Activated T-cell treated with anti-CD3 and anti-CD28 coated beads, Interleukin-2, amount 50 U/mL, for 1 hour (primary cell): ENCODE data around the gene ANGPTL8.

Experiments used
- DNase-seq: peaks from one replicate; pipeline ENCODE4 v3.0.0-alpha.2; 2020

Gene ANGPTL8

GRCh38 chr19:11204076-11204602 is 35.3 kb upstream of the ANGPTL8 start:
- DNase-seq: no peak

- DNase-seq: no peak
Measured at GRCh38 chr19:11204943-11205349, 34.5 kb upstream of the ANGPTL8 start.

- no peak for DNase-seq
Measured at GRCh38 chr19:11205939-11206570, 33.4 kb upstream of the ANGPTL8 start.

- no peak for DNase-seq
Measured at GRCh38 chr19:11208561-11209471, 30.6 kb upstream of the ANGPTL8 start.

GRCh38 chr19:11209839-11210655 is 29.4 kb upstream of the ANGPTL8 start:
- DNase-seq: no peak

GRCh38 chr19:11210656-11210928 is 28.8 kb upstream of the ANGPTL8 start:
- no peak for DNase-seq

- no peak for DNase-seq
Measured at GRCh38 chr19:11214387-11214786, 25.0 kb upstream of the ANGPTL8 start.

GRCh38 chr19:11221082-11221598 is 18.3 kb upstream of the ANGPTL8 start:
- DNase-seq: no peak

- DNase-seq: no peak
Measured at GRCh38 chr19:11223200-11223599, 16.2 kb upstream of the ANGPTL8 start.

- no peak for DNase-seq
Measured at GRCh38 chr19:11224429-11224828, 15.0 kb upstream of the ANGPTL8 start.

GRCh38 chr19:11225172-11225571 is 14.2 kb upstream of the ANGPTL8 start:
- no peak for DNase-seq

GRCh38 chr19:11225815-11226214 is 13.6 kb upstream of the ANGPTL8 start:
- DNase-seq: no peak

GRCh38 chr19:11226716-11227166 is 12.7 kb upstream of the ANGPTL8 start:
- DNase-seq: no peak

GRCh38 chr19:11227195-11227886 is 12.1 kb upstream of the ANGPTL8 start:
- DNase-seq: no peak

- DNase-seq: no peak
Measured at GRCh38 chr19:11230621-11231386, 8.6 kb upstream of the ANGPTL8 start.

GRCh38 chr19:11232555-11232954 is 6.9 kb upstream of the ANGPTL8 start:
- DNase-seq: no peak

- no peak for DNase-seq
Measured at GRCh38 chr19:11233073-11233472, 6.3 kb upstream of the ANGPTL8 start.

- no peak for DNase-seq
Measured at GRCh38 chr19:11234486-11235075, 4.8 kb upstream of the ANGPTL8 start.

- no peak for DNase-seq
Measured at GRCh38 chr19:11236324-11237301, 2.8 kb upstream of the ANGPTL8 start.

- DNase-seq: no peak
Measured at GRCh38 chr19:11237321-11237720, 2.1 kb upstream of the ANGPTL8 start.
